Measurements from ENCODE around the gene SPHK2. TPM values are rescaled to one million over a fixed set of nuclear protein-coding genes. Genes with fewer than 3 reads are reported as not detected.

Gene SPHK2
- total RNA-seq, 2 experiments from 2014 or later, result 24.1 to 24.6 TPM

Other genes starting within 250 kb of the SPHK2 start
- 10 to 100 TPM; 82.9 to 88.1 TPM for gene KDELR1, start 228.0 kb upstream of the SPHK2 start, total RNA-seq
- gene GRIN2D, start 225.8 kb upstream of the SPHK2 start, total RNA-seq, result under 1 TPM; 0.07 TPM
- 10 to 100 TPM; 38.8 to 45.3 TPM for gene GRWD1, start 173.5 kb upstream of the SPHK2 start, total RNA-seq
- 1 to 10 TPM; 1.2 TPM for gene KCNJ14, start 163.9 kb upstream of the SPHK2 start, total RNA-seq
- 10 to 100 TPM; 31.5 to 33.6 TPM for gene CYTH2, start 150.1 kb upstream of the SPHK2 start, total RNA-seq
- 1 to 10 TPM; 3.6 to 3.8 TPM for gene LMTK3, start 107.7 kb upstream of the SPHK2 start, total RNA-seq
- gene SULT2B1, start 67.3 kb upstream of the SPHK2 start, total RNA-seq, result not detected
- not detected for gene SPACA4, start 12.8 kb upstream of the SPHK2 start, total RNA-seq
- gene FAM83E, start 4.4 kb upstream of the SPHK2 start, total RNA-seq, result 1 to 10 TPM; 2.2 to 2.4 TPM
- 1,000 to 10,000 TPM; 2,095 to 2,140 TPM for gene RPL18, start 328 bp upstream of the SPHK2 start, total RNA-seq
- gene DBP, start 17.9 kb downstream of the SPHK2 start, total RNA-seq, result 10 to 100 TPM in 1 of 2 experiments, 1 to 10 TPM in 1; 8.3 to 10.4 TPM
- 10 to 100 TPM; 12.7 to 15.9 TPM for gene CA11, start 26.7 kb downstream of the SPHK2 start, total RNA-seq
- under 1 TPM; 0.70 to 0.74 TPM for gene NTN5, start 53.5 kb downstream of the SPHK2 start, total RNA-seq
- not detected for gene FUT2, start 76.5 kb downstream of the SPHK2 start, total RNA-seq
- under 1 TPM; 0.76 to 0.85 TPM for gene MAMSTR, start 100.2 kb downstream of the SPHK2 start, total RNA-seq
- gene RASIP1, start 121.1 kb downstream of the SPHK2 start, total RNA-seq, result under 1 TPM; 0.19 TPM
- gene IZUMO1, start 127.4 kb downstream of the SPHK2 start, total RNA-seq, result not detected
- under 1 TPM; 0.36 to 0.40 TPM for gene FUT1, start 133.1 kb downstream of the SPHK2 start, total RNA-seq
- not detected for gene FGF21, start 136.0 kb downstream of the SPHK2 start, total RNA-seq
- 10 to 100 TPM; 59.8 to 61.5 TPM for gene BCAT2, start 191.5 kb downstream of the SPHK2 start, total RNA-seq
- under 1 TPM in 1 of 2 experiments, not detected in 1; 0.31 TPM for gene HSD17B14, start 217.0 kb downstream of the SPHK2 start, total RNA-seq
- gene PLEKHA4, start 249.1 kb downstream of the SPHK2 start, total RNA-seq, result 10 to 100 TPM; 10.5 to 11.0 TPM